Medulla oblongata (tissue), 1 donor: Measurements from ENCODE around the gene PLD4.
"Not testable (repeated sequence)": the region's sequence is repeated elsewhere in the genome, so short reads cannot be mapped to it uniquely, and the experiment has no call there.

Source experiments
- DNase-seq: peaks from one replicate; pipeline ENCODE4 v3.0.0-alpha.2; 2015; ENCODE audit errors: extremely low spot score

PLD4 gene

GRCh38 chr14:104940526-104941150 is 16.0 kb downstream of the PLD4 start:
- no peak for DNase-seq

GRCh38 chr14:104941508-104942365 is 17.1 kb downstream of the PLD4 start:
- DNase-seq, result no peak

GRCh38 chr14:104942586-104942985 is 17.9 kb downstream of the PLD4 start:
- no peak for DNase-seq

GRCh38 chr14:104943216-104944015 is 18.7 kb downstream of the PLD4 start:
- not testable (repeated sequence) for DNase-seq

- not testable (repeated sequence) for DNase-seq
Measured at GRCh38 chr14:104944016-104944308, 19.3 kb downstream of the PLD4 start.

- DNase-seq, result not testable (repeated sequence)
Measured at GRCh38 chr14:104944436-104945205, 19.9 kb downstream of the PLD4 start.

- DNase-seq, result not testable (repeated sequence)
Measured at GRCh38 chr14:104945266-104945665, 20.6 kb downstream of the PLD4 start.

- not testable (repeated sequence) for DNase-seq
Measured at GRCh38 chr14:104945986-104946965, 21.6 kb downstream of the PLD4 start.

GRCh38 chr14:104947201-104947600 is 22.5 kb downstream of the PLD4 start:
- not testable (repeated sequence) for DNase-seq

- DNase-seq, result not testable (repeated sequence)
Measured at GRCh38 chr14:104947881-104948735, 23.4 kb downstream of the PLD4 start.

GRCh38 chr14:104948736-104949031 is 24.0 kb downstream of the PLD4 start:
- no peak for DNase-seq

GRCh38 chr14:104949406-104949955 is 24.8 kb downstream of the PLD4 start:
- not testable (repeated sequence) for DNase-seq

GRCh38 chr14:104950021-104950420 is 25.3 kb downstream of the PLD4 start:
- no peak for DNase-seq

- DNase-seq, result not testable (repeated sequence)
Measured at GRCh38 chr14:104950701-104951100, 26.0 kb downstream of the PLD4 start.

GRCh38 chr14:104951863-104952657 is 27.4 kb downstream of the PLD4 start:
- not testable (repeated sequence) for DNase-seq

- DNase-seq, result no peak
Measured at GRCh38 chr14:104953097-104953496, 28.4 kb downstream of the PLD4 start.

GRCh38 chr14:104953896-104954656 is 29.4 kb downstream of the PLD4 start:
- no peak for DNase-seq
